Measurements from ENCODE around the gene THSD4.

The THSD4 gene

DNA sequence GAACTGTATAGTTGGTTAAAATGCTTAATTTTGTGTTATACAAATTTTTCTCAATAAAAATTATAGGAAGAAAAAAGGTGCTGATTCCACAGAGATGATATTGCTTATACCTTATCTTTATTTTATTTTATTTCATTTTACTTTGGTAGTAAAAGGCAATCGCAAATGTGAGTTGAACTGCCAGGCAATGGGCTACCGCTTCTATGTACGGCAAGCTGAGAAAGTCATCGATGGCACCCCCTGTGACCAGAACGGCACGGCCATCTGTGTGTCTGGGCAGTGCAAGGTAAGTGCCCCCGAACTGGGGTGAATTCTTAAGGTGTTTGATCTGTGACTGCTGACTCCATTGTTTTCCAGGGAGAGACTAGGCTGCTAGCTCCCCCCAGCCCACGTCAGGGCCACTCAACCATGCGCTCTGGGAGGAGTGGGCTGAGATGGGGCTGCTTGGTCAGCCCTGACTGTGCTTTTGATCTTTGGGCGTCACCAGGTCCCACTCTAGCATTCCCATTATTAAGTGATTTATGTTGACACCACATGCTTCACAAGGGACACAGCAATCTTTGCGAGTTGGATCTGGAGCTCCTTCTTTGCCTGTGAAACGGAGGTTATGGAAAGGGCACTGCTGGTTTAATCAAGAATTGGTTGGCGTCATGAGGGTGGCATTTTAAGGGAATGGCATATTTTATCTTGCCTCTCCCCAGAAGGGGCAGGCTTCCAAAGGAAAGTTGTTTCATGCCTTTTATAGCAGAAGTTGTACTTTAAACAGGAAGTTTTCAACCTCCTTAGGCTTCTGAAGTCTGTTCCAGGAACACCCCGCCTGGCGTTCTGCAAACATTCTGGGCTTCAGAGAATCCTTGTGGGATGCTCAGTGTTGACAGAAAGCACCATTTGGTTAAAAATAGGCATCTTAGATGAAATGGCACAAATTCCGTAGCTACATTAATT is 296.5 kb downstream of the THSD4 start:
- H3K36me3 ChIP-seq (ENCODE audit: control insufficient read depth, insufficient read depth, low read length) = no peaks in the 10 kb centered on the region
- H3K9me3 ChIP-seq (ENCODE audit: control insufficient read depth, insufficient read depth, low read depth, low read length) = no peaks in the 10 kb centered on the region
- H3K4me1 ChIP-seq (ENCODE audit: control insufficient read depth, insufficient read depth, low read length) = peaks cover 12% of the 10 kb centered on the region
- H3K27me3 ChIP-seq (ENCODE audit: control insufficient read depth, insufficient read depth, low read length) = no peaks in the 10 kb centered on the region
- H3K27ac ChIP-seq (ENCODE audit: low read depth, low read length) = no peak overlapping the region
- no peak overlapping the region for H3K4me3 ChIP-seq (ENCODE audit: low read depth, low read length)
- no peak overlapping the region for H3K9ac ChIP-seq (ENCODE audit: low read length)

DNA sequence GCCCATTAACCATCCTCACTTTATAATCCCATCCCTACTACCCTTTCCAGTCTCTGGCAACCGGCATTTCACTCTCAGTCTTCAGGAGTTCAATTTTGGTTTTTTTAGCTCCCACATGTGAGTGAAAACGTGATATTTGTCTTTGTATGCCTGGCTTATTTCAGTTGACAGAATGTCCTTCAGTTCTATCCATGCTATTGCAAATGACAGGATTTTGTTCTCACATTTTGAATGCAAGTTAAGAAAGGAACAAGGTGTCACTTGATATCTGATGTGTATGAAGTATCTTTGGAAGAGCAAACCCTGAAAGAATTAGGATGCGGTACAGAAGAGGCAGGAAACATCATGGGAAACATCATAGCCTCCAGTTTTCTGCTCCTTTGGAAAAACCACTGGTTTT is 298.1 kb downstream of the THSD4 start:
- H3K9ac ChIP-seq (ENCODE audit: low read length) = no peak overlapping the region
- no peaks in the 10 kb centered on the region for H3K27me3 ChIP-seq (ENCODE audit: control insufficient read depth, insufficient read depth, low read length)
- H3K36me3 ChIP-seq (ENCODE audit: control insufficient read depth, insufficient read depth, low read length) = no peaks in the 10 kb centered on the region
- no peak overlapping the region for H3K27ac ChIP-seq (ENCODE audit: low read depth, low read length)
- no peak overlapping the region for H3K4me3 ChIP-seq (ENCODE audit: low read depth, low read length)
- peaks cover 9% of the 10 kb centered on the region for H3K4me1 ChIP-seq (ENCODE audit: control insufficient read depth, insufficient read depth, low read length)
- no peaks in the 10 kb centered on the region for H3K9me3 ChIP-seq (ENCODE audit: control insufficient read depth, insufficient read depth, low read depth, low read length)

DNA sequence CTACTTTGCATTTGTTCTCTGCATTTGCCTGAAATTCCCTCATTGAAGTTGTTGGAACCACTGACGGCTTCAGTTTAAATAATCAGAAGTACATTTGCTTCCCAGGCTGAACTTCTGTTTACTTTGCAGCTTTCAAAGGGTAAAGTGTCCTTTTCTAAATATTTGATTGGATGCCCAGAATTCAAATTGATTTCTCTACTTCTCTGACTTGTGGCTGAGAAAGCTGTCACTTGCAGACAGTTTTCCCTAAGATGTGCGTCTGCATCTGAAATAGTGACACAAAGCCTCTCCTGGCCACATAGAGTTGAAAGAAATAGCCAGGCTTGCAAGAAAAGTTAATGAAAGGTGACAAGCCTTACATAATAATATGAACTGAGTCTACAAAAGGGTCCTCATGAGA is 299.6 kb downstream of the THSD4 start:
- H3K9ac ChIP-seq (ENCODE audit: low read length) = no peak overlapping the region
- H3K27ac ChIP-seq (ENCODE audit: low read depth, low read length) = no peak overlapping the region
- H3K36me3 ChIP-seq (ENCODE audit: control insufficient read depth, insufficient read depth, low read length) = no peaks in the 10 kb centered on the region
- peaks cover 9% of the 10 kb centered on the region for H3K4me1 ChIP-seq (ENCODE audit: control insufficient read depth, insufficient read depth, low read length)
- H3K9me3 ChIP-seq (ENCODE audit: control insufficient read depth, insufficient read depth, low read depth, low read length) = no peaks in the 10 kb centered on the region
- no peak overlapping the region for H3K4me3 ChIP-seq (ENCODE audit: low read depth, low read length)
- H3K27me3 ChIP-seq (ENCODE audit: control insufficient read depth, insufficient read depth, low read length) = no peaks in the 10 kb centered on the region

DNA sequence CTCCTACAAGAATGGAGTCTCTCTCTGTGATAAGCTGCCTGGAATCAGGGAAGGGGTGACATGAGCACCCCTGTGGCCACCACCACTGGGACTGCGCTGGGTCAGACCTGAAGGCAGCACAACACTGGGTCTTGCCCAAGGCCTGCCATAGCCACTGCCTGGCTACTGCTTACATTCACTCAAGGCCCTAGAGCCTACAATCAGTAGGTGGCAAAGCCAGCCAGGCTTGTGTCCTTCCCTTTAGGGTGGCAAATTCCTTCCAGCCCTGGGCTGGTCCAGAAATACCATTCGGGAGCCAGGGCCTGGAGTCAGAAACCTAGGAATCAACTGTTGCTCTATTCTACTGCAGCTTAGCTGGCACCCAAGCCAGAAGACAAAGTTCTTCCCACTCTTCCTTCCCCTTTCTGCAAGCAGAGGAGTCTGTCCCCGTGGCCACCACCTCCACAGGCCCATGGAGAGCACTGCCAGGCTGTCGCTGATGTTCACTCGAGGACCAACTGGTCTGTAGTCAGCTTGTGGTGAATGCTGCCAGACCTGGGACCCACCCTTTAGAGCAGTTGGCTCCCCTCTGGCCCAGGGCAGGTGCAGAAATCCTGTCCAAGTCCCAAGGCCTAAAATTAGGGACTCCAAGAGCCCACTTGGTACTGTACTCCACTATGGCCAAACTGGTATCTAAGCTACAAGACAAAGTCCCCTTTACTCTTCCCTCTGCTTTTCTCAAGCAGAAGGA is 307.4 kb downstream of the THSD4 start:
- Histone ChIP-seq H3K9me3 (ENCODE audit: control insufficient read depth, insufficient read depth, low read depth, low read length) (no peaks in the 10 kb centered on the region), H3K9ac (ENCODE audit: low read length) (no peak overlapping the region), H3K4me1 (ENCODE audit: control insufficient read depth, insufficient read depth, low read length) (no peaks in the 10 kb centered on the region), H3K27me3 (ENCODE audit: control insufficient read depth, insufficient read depth, low read length) (no peaks in the 10 kb centered on the region), H3K27ac (ENCODE audit: low read depth, low read length) (no peak overlapping the region), H3K36me3 (ENCODE audit: control insufficient read depth, insufficient read depth, low read length) (no peaks in the 10 kb centered on the region), H3K4me3 (ENCODE audit: low read depth, low read length) (no peak overlapping the region)

DNA sequence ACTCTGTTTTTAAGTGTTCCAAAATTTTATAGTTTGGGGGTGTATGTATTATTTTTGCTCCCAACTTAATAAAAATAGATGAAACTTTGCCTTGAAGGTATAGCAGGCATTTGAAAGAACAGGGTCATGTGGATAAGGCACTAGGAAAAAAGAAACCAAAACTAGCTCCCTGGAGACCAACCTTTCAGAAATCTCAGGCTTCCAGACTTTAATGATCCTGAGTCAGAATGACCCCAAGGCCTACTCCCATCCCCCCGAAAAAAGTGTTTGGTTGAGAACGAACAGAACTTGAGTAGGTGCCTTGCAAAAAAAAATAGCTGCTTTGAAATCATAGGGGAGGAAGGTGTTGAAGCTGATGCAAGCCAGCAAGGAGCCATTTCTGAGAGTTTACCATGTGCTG is 309.5 kb downstream of the THSD4 start:
- H3K9ac ChIP-seq (ENCODE audit: low read length) = no peak overlapping the region
- H3K27ac ChIP-seq (ENCODE audit: low read depth, low read length) = no peak overlapping the region
- H3K9me3 ChIP-seq (ENCODE audit: control insufficient read depth, insufficient read depth, low read depth, low read length) = no peaks in the 10 kb centered on the region
- H3K4me3 ChIP-seq (ENCODE audit: low read depth, low read length) = no peak overlapping the region
- no peaks in the 10 kb centered on the region for H3K36me3 ChIP-seq (ENCODE audit: control insufficient read depth, insufficient read depth, low read length)
- no peaks in the 10 kb centered on the region for H3K27me3 ChIP-seq (ENCODE audit: control insufficient read depth, insufficient read depth, low read length)
- H3K4me1 ChIP-seq (ENCODE audit: control insufficient read depth, insufficient read depth, low read length) = peaks cover 11% of the 10 kb centered on the region

DNA sequence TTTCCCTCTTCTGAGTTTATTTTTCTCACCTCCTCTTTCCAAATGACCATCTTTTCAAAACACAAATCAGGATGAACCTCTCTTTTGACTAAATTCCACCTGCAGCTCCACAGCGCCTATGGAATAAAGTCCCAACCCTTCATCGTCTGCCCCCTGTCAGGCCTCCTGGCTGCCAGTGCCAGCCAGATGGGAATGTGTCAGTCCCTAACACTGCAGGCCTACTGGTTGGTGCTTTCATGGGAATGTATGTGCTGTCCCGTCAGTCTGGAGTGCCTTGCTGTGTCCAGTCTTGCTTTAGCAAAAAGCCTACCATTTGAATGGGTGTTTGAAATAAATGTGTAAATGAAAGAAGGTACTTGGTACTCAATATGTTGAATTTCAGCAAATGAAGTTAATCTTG is 310.1 kb downstream of the THSD4 start:
- Histone ChIP-seq H3K27me3 (ENCODE audit: control insufficient read depth, insufficient read depth, low read length) (no peaks in the 10 kb centered on the region), H3K4me1 (ENCODE audit: control insufficient read depth, insufficient read depth, low read length) (peaks cover 11% of the 10 kb centered on the region), H3K9me3 (ENCODE audit: control insufficient read depth, insufficient read depth, low read depth, low read length) (no peaks in the 10 kb centered on the region), H3K9ac (ENCODE audit: low read length) (no peak overlapping the region), H3K4me3 (ENCODE audit: low read depth, low read length) (no peak overlapping the region), H3K27ac (ENCODE audit: low read depth, low read length) (no peak overlapping the region), H3K36me3 (ENCODE audit: control insufficient read depth, insufficient read depth, low read length) (no peaks in the 10 kb centered on the region)

DNA sequence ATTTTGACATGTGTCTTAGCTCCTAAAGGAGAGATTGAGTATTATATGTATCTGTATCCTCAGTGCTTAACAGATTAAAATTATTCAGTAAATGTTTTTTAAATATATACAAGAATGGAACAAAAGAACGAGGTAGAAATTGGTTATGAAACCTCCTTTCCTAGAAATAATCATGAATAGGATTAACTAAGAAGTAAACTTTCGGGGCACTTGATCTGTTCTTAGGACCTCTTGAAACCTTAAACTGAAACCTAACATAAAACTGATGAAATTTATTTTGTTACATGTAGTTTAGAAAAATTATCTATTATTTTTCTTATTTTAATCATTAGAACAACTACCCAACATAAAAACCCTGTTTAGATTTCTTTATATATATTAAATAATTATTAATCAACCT is 311.5 kb downstream of the THSD4 start:
- Histone ChIP-seq H3K36me3 (ENCODE audit: control insufficient read depth, insufficient read depth, low read length) (no peaks in the 10 kb centered on the region), H3K4me3 (ENCODE audit: low read depth, low read length) (no peak overlapping the region), H3K27ac (ENCODE audit: low read depth, low read length) (no peak overlapping the region), H3K4me1 (ENCODE audit: control insufficient read depth, insufficient read depth, low read length) (peaks cover 14% of the 10 kb centered on the region), H3K27me3 (ENCODE audit: control insufficient read depth, insufficient read depth, low read length) (no peaks in the 10 kb centered on the region), H3K9me3 (ENCODE audit: control insufficient read depth, insufficient read depth, low read depth, low read length) (no peaks in the 10 kb centered on the region), H3K9ac (ENCODE audit: low read length) (no peak overlapping the region)

DNA sequence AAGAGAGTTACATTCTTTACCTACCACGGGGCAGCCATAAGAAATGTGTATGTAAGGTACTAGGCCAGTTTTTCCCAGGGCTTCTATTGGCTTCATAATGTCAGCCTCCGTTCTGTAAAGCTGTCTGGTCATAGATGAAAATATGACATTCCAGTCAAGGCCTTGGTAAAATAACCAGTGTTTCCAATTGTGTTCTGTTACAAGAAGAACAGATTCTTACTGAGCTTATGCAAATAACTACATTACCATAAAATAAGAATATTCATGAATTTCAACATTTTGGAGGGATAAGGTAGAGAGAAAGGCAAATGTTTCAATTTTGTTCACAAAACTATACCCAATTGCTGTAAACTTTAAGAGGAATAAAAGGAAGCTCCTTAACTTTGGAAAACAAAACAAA is 315.5 kb downstream of the THSD4 start:
- Histone ChIP-seq H3K27me3 (ENCODE audit: control insufficient read depth, insufficient read depth, low read length) (no peaks in the 10 kb centered on the region), H3K9me3 (ENCODE audit: control insufficient read depth, insufficient read depth, low read depth, low read length) (no peaks in the 10 kb centered on the region), H3K4me1 (ENCODE audit: control insufficient read depth, insufficient read depth, low read length) (peaks cover 14% of the 10 kb centered on the region), H3K4me3 (ENCODE audit: low read depth, low read length) (no peak overlapping the region), H3K9ac (ENCODE audit: low read length) (no peak overlapping the region), H3K27ac (ENCODE audit: low read depth, low read length) (no peak overlapping the region), H3K36me3 (ENCODE audit: control insufficient read depth, insufficient read depth, low read length) (no peaks in the 10 kb centered on the region)

DNA sequence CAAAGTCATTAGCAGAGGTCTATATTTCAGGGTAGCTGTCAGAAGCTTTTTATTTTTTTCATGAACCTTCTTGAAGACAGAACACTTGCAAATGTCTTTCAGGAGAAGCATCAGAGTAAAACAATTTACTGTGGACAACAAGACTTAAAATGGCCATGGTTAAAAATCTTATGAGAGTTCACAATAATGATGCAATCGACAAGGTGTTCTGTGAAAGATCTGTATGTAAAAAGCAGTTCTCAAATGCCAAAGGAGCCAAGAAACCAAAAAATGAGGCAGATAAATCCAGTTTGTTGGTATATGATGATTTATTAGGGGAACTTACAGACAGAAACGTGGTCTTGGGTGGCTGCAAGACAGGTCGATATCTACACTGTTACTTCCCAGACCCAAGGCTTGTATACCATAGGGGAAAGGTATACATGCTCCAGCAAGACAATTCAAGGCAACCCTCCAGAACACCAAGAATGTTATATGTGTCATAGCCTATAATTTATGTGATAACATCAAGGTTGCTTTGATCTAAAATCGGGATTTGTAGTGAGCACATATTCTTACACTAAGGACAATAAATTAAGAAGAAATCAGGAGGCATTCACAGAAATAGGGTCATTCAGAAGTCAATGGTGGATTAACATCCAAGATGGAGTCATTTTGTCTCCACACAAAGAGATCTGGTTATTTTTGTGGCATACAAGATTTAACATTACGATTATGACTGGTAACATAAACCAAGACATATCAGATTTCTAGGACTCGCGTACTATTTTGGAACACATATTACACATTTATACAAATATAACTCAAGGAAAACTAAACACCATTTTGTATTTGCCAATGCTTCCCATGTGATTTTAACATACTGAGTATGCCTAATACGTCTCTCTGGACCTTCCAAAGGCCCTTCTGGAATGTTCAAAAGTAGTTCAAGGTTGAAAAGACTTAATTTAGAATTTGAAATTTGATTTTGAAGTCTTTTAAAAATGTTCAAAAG is 316.4 kb downstream of the THSD4 start:
- H3K4me3 ChIP-seq (ENCODE audit: low read depth, low read length) = no peak overlapping the region
- no peak overlapping the region for H3K27ac ChIP-seq (ENCODE audit: low read depth, low read length)
- no peaks in the 10 kb centered on the region for H3K27me3 ChIP-seq (ENCODE audit: control insufficient read depth, insufficient read depth, low read length)
- peaks cover 14% of the 10 kb centered on the region for H3K4me1 ChIP-seq (ENCODE audit: control insufficient read depth, insufficient read depth, low read length)
- no peaks in the 10 kb centered on the region for H3K36me3 ChIP-seq (ENCODE audit: control insufficient read depth, insufficient read depth, low read length)
- no peak overlapping the region for H3K9ac ChIP-seq (ENCODE audit: low read length)
- H3K9me3 ChIP-seq (ENCODE audit: control insufficient read depth, insufficient read depth, low read depth, low read length) = no peaks in the 10 kb centered on the region

DNA sequence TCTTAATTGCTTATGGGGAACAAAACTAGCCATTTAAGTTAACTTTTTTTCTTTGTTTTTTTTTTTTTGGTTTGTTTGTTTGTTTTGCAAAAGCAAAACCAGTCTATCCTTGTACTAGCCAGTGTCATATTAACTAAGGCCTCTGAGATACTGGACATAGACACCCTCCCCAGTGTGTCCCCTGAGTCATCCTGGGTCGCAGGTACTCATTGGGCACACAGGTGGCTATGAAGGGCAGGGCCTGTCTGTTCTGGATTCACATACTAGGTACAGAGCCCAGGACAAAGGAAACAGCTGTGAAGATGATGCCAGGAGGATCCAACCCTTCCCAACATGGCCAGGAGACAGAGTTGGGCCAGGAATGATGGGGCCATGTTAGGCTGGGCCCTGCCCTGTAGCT is 318.1 kb downstream of the THSD4 start:
- no peak overlapping the region for H3K9ac ChIP-seq (ENCODE audit: low read length)
- H3K4me1 ChIP-seq (ENCODE audit: control insufficient read depth, insufficient read depth, low read length) = peaks cover 14% of the 10 kb centered on the region
- H3K9me3 ChIP-seq (ENCODE audit: control insufficient read depth, insufficient read depth, low read depth, low read length) = peaks cover 4% of the 10 kb centered on the region; the same call in 1 of the 2 replicates
- H3K4me3 ChIP-seq (ENCODE audit: low read depth, low read length) = no peak overlapping the region
- no peaks in the 10 kb centered on the region for H3K36me3 ChIP-seq (ENCODE audit: control insufficient read depth, insufficient read depth, low read length)
- no peaks in the 10 kb centered on the region for H3K27me3 ChIP-seq (ENCODE audit: control insufficient read depth, insufficient read depth, low read length)
- H3K27ac ChIP-seq (ENCODE audit: low read depth, low read length) = no peak overlapping the region

Measured in HUES6 (cell line).